ENCODE measurements around the gene PAIP2B.

Gene PAIP2B

DNA sequence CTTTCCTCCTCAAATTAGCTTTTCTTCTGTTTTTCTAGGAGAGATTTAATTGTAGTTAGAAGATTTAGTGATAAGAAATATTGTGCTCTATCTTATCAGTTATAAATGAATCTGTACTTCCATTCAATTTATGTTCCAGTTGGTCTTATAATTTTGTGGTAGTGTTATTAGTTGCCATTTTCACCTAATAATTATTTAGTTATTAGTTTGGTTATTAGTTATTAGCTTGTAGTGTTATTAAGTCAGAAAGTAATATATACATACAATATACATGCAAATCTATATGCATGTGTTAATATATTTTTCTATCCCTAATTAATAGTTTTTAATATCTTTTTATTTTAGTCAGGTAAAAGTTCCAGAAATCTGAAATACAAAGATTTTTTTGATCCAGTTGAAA is 93.3 kb downstream of the PAIP2B start:
- H3K4me3 ChIP-seq (ENCODE audit: low read depth, low read length), result no peak overlapping the region
- TF ChIP-seq, protein P1, sequence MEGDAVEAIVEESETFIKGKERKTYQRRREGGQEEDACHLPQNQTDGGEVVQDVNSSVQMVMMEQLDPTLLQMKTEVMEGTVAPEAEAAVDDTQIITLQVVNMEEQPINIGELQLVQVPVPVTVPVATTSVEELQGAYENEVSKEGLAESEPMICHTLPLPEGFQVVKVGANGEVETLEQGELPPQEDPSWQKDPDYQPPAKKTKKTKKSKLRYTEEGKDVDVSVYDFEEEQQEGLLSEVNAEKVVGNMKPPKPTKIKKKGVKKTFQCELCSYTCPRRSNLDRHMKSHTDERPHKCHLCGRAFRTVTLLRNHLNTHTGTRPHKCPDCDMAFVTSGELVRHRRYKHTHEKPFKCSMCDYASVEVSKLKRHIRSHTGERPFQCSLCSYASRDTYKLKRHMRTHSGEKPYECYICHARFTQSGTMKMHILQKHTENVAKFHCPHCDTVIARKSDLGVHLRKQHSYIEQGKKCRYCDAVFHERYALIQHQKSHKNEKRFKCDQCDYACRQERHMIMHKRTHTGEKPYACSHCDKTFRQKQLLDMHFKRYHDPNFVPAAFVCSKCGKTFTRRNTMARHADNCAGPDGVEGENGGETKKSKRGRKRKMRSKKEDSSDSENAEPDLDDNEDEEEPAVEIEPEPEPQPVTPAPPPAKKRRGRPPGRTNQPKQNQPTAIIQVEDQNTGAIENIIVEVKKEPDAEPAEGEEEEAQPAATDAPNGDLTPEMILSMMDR (IDR thresholded peaks at IDR 0.05; ENCODE audit: low read depth, low read length), result no peak
